H9 (cell line): ENCODE measurements around the gene LHFPL5. TPM values are rescaled to one million over a fixed set of nuclear protein-coding genes. Genes with fewer than 3 reads are reported as not detected.

Experiments
- DNase-seq: peaks from one replicate; pipeline ENCODE4 v3.0.0-alpha.2; 2017
- H2AFZ ChIP-seq: one replicate; pipeline ENCODE4 v1.6.1; 2013; ENCODE audit warnings: mild to moderate bottlenecking, low read length, control low read depth, moderate library complexity
- H2AK5ac ChIP-seq: 2 replicates; pipeline ENCODE4 v1.6.1; 2013; ENCODE audit warnings: low read length, control low read depth, mixed read lengths; ENCODE audit not compliant: insufficient read length
- H2BK120ac ChIP-seq: one replicate; pipeline ENCODE4 v1.6.1; 2013; ENCODE audit warnings: low read depth, mild to moderate bottlenecking, low read length, control low read depth, inconsistent platforms; ENCODE audit not compliant: poor library complexity, severe bottlenecking
- H2BK12ac ChIP-seq: 2 replicates; pipeline ENCODE4 v1.6.1; 2013; ENCODE audit warnings: low read length, control low read depth, mixed read lengths, low read depth; ENCODE audit not compliant: insufficient read length
- H2BK15ac ChIP-seq: 2 replicates; pipeline ENCODE4 v1.6.1; 2013; ENCODE audit warnings: low read depth, low read length, control low read depth
- H2BK20ac ChIP-seq: one replicate; pipeline ENCODE4 v1.6.1; 2013; ENCODE audit warnings: low read depth, mild to moderate bottlenecking, low read length, control low read depth, inconsistent platforms; ENCODE audit not compliant: poor library complexity, severe bottlenecking
- H2BK5ac ChIP-seq: 2 replicates; pipeline ENCODE4 v1.6.1; 2013; ENCODE audit warnings: low read length, control low read depth, mixed read lengths; ENCODE audit not compliant: insufficient read length
- H3K14ac ChIP-seq: 2 replicates; pipeline ENCODE4 v1.6.1; 2013; ENCODE audit warnings: low read length, control low read depth; ENCODE audit not compliant: insufficient read depth
- H3K18ac ChIP-seq: 2 replicates; pipeline ENCODE4 v1.6.1; 2013; ENCODE audit warnings: low read depth, mild to moderate bottlenecking, mixed read lengths, low read length, control low read depth; ENCODE audit not compliant: insufficient read length
- H3K23ac ChIP-seq: 2 replicates; pipeline ENCODE4 v1.6.1; 2013; ENCODE audit warnings: low read length, control low read depth, mixed read lengths, low read depth; ENCODE audit not compliant: insufficient read length
- H3K23me2 ChIP-seq: 2 replicates; pipeline ENCODE4 v1.6.1; 2013; ENCODE audit warnings: low read depth, mild to moderate bottlenecking, mixed read lengths, low read length, control low read depth; ENCODE audit not compliant: insufficient read length, poor library complexity, severe bottlenecking
- H3K27ac ChIP-seq: 2 replicates; pipeline ENCODE4 v1.5.1; 2013; ENCODE audit warnings: low read length, control low read depth, mixed read lengths, low read depth; ENCODE audit not compliant: insufficient read length
- H3K27me3 ChIP-seq: 2 replicates; pipeline ENCODE4 v1.6.1; 2013; ENCODE audit warnings: low read length, control low read depth, inconsistent platforms; ENCODE audit not compliant: insufficient read depth
- H3K4ac ChIP-seq: 2 replicates; pipeline ENCODE4 v1.6.1; 2013; ENCODE audit warnings: low read depth, mild to moderate bottlenecking, control low read depth, inconsistent platforms, low read length, moderate library complexity
- H3K4me1 ChIP-seq: 2 replicates; pipeline ENCODE4 v1.6.1; 2013; ENCODE audit warnings: low read length, control low read depth, inconsistent platforms; ENCODE audit not compliant: insufficient read depth
- H3K4me2 ChIP-seq: 2 replicates; pipeline ENCODE4 v1.6.1; 2013; ENCODE audit warnings: low read length, control low read depth, mixed read lengths; ENCODE audit not compliant: insufficient read length, insufficient read depth
- H3K56ac ChIP-seq: 2 replicates; pipeline ENCODE4 v1.6.1; 2013; ENCODE audit warnings: low read depth, mild to moderate bottlenecking, mixed read lengths, low read length, control low read depth; ENCODE audit not compliant: insufficient read length
- H3K79me1 ChIP-seq: 2 replicates; pipeline ENCODE4 v1.6.1; 2013; ENCODE audit warnings: low read depth, mild to moderate bottlenecking, moderate library complexity, low read length, control low read depth, inconsistent platforms; ENCODE audit not compliant: insufficient read depth, poor library complexity, severe bottlenecking
- H3K79me2 ChIP-seq: 2 replicates; pipeline ENCODE4 v1.6.1; 2013; ENCODE audit warnings: low read length, control low read depth, inconsistent platforms; ENCODE audit not compliant: insufficient read depth
- H3K9ac ChIP-seq: 2 replicates; pipeline ENCODE4 v1.6.1; 2013; ENCODE audit warnings: low read length, control low read depth, mixed read lengths; ENCODE audit not compliant: insufficient read length; ENCODE audit errors: extremely low read depth
- H3K9me3 ChIP-seq: one replicate; pipeline ENCODE4 v1.6.1; 2013; ENCODE audit warnings: low read depth, low read length, inconsistent platforms; ENCODE audit not compliant: control insufficient read depth
- H3T11ph ChIP-seq: one replicate; pipeline ENCODE4 v1.6.1; 2013; ENCODE audit warnings: mild to moderate bottlenecking, low read length, control low read depth, inconsistent platforms
- H4K20me1 ChIP-seq: one replicate; pipeline ENCODE4 v1.6.1; 2013; ENCODE audit not compliant: control insufficient read depth, insufficient read length, insufficient read depth
- H4K5ac ChIP-seq: 2 replicates; pipeline ENCODE4 v1.6.1; 2013; ENCODE audit warnings: low read depth, mild to moderate bottlenecking, mixed read lengths, low read length, control low read depth; ENCODE audit not compliant: insufficient read length
- H4K8ac ChIP-seq: replicated peaks from 2 replicates; pipeline ENCODE4 v1.6.1; 2013; ENCODE audit warnings: low read length, control low read depth, mixed read lengths, low read depth; ENCODE audit not compliant: insufficient read length
- H4K91ac ChIP-seq: 2 replicates; pipeline ENCODE4 v1.6.1; 2013; ENCODE audit warnings: low read depth, mild to moderate bottlenecking, moderate library complexity, mixed read lengths, low read length, control low read depth; ENCODE audit not compliant: insufficient read length
- H3K27ac Mint-ChIP-seq, 3 experiments: 2 replicates in 2 of 3; 3 replicates in 1 of 3; pipeline ENCODE4 v1.8.0; 2020 to 2021; ENCODE audit warnings: mixed read lengths in 3 of 3, mild to moderate bottlenecking in 1 of 3, moderate library complexity in 1 of 3
- H3K27me3 Mint-ChIP-seq: 2 replicates; pipeline ENCODE4 v1.8.0; 2021; ENCODE audit warnings: low read depth, mild to moderate bottlenecking, moderate library complexity, mixed read lengths
- H3K36me3 Mint-ChIP-seq, 3 experiments: 2 replicates in 2 of 3; 3 replicates in 1 of 3; pipeline ENCODE4 v1.8.0; 2020 to 2021; ENCODE audit warnings: low read depth in 3 of 3, mixed read lengths in 3 of 3; ENCODE audit not compliant: insufficient read depth in 1 of 3
- H3K4me1 Mint-ChIP-seq, 2 experiments: 2 replicates each; pipeline ENCODE4 v1.8.0; 2020; ENCODE audit warnings: mixed read lengths in 2 of 2
- H3K4me3 Mint-ChIP-seq, 2 experiments: 2 replicates in 1 of 2; 3 replicates in 1 of 2; pipeline ENCODE4 v1.8.0; 2020 to 2021; ENCODE audit warnings: mild to moderate bottlenecking in 2 of 2, mixed read lengths in 2 of 2, moderate library complexity in 1 of 2
- H3K9me3 Mint-ChIP-seq, 2 experiments: 2 replicates in 1 of 2; 3 replicates in 1 of 2; pipeline ENCODE4 v1.8.0; 2020; ENCODE audit warnings: mild to moderate bottlenecking in 2 of 2, mixed read lengths in 2 of 2, moderate library complexity in 1 of 2
- CTCF ChIP-seq: fragments of 200-600 bp; sonication (generic); conservative IDR thresholded peaks from 3 replicates; pipeline ENCODE4 v1.8.0; 2021; ENCODE audit warnings: antibody characterized with exemption, mild to moderate bottlenecking
- WGBS: extraction: QIAGEN DNeasy Blood & Tissue Kit; methylation state at CpG from one replicate; pipeline ENCODE4 v1.1.7; 2013; ENCODE audit warnings: missing lambda C conversion rate, low lambda C conversion rate, mixed read lengths; ENCODE audit not compliant: insufficient read length; ENCODE audit errors: extremely low coverage; 5-methylcytosine and 5-hydroxymethylcytosine counted together
- total RNA-seq: library from RNA; stranded (reverse); gene quantifications from 2 replicates; pipeline ENCODE4 v1.2.1, GENCODE V29; 2021

LHFPL5 gene
- total RNA-seq, 1 experiment from 2014 or later: not detected

GRCh38 chr6:35781290-35781689 lies 23.9 kb upstream of the LHFPL5 start:
- Histone ChIP-seq H3K14ac (no peak overlapping the region), H2BK5ac (no peak overlapping the region), H3K23ac (no peak overlapping the region), H4K20me1 (no peaks in the 10 kb centered on the region), H3K56ac (no peak overlapping the region), H3K79me2 (no peaks in the 10 kb centered on the region), H3K4me2 (no peak overlapping the region), H3T11ph (no peak overlapping the region), H3K79me1 (no peaks in the 10 kb centered on the region), H2AK5ac (no peak overlapping the region), H3K27me3 (no peaks in the 10 kb centered on the region), H3K4ac (no peak overlapping the region), H3K9me3 (no peaks in the 10 kb centered on the region), H2BK20ac (no peak overlapping the region), H3K9ac (no peak overlapping the region), H2BK15ac (no peak overlapping the region), H3K18ac (no peak overlapping the region), H4K91ac (no peak overlapping the region), H3K4me1 (no peaks in the 10 kb centered on the region), H3K27ac (no peak overlapping the region), H2AFZ (no peak overlapping the region), H2BK120ac (no peak overlapping the region), H4K5ac (no peak overlapping the region), H2BK12ac (no peak overlapping the region), H3K23me2 (peaks cover 3% of the 10 kb centered on the region), H4K8ac (no peak overlapping the region)
- Mint-ChIP-seq H3K27me3 (peaks cover 15% of the 10 kb centered on the region), H3K4me3 (no peak overlapping the region), H3K36me3 (no peaks in the 10 kb centered on the region; a peak in 1 of 7 replicates), H3K4me1 (peaks cover 16 to 17% of the 10 kb centered on the region in 2 experiments), H3K9me3 (no peaks in the 10 kb centered on the region), H3K27ac (0 out of 7 replicates have a peak overlapping the region, but pooled peaks of 1 of the 3 experiments have one; percentile 48)
- WGBS: no CpG with 5 or more reads among the region's 2 CpGs
- TF ChIP-seq CTCF: no peak
- no peak for DNase-seq
